WTC11 (cell line): Measurements from ENCODE around the gene DEFB132. TPM values are rescaled to one million over a fixed set of nuclear protein-coding genes. Genes with fewer than 3 reads are reported as not detected.

Experiments used
- ATAC-seq: fragments of 200-7000 bp; cut with Tn5 transposase; 2 replicates; pipeline ENCODE4 v1.10.0; 2021; ENCODE audit warnings: mild to moderate bottlenecking, moderate library complexity
- CTCF ChIA-PET: fragments of 300-600 bp; sonication (Branson Sonifier 250); formaldehyde crosslinking; loops from one replicate; lab custom pipeline; 2021; ENCODE audit warnings: antibody characterized with exemption; lab: Charles Lee
- POLR2A ChIA-PET: fragments of 350-600 bp; sonication (Branson Sonifier 250); formaldehyde crosslinking; loops from one replicate; lab custom pipeline; 2021; ENCODE audit warnings: antibody characterized with exemption; lab: Charles Lee
- DNase-seq: peaks from one replicate; pipeline ENCODE4 v3.0.0; 2021; ENCODE audit warnings: low spot score
- H3K27ac Mint-ChIP-seq: 2 replicates; pipeline ENCODE4 v1.8.0; 2021; ENCODE audit warnings: mixed read lengths
- H3K27me3 Mint-ChIP-seq: 2 replicates; pipeline ENCODE4 v1.8.0; 2021; ENCODE audit warnings: low read depth, mild to moderate bottlenecking, moderate library complexity, mixed read lengths
- H3K36me3 Mint-ChIP-seq: 2 replicates; pipeline ENCODE4 v1.8.0; 2021; ENCODE audit warnings: mixed read lengths
- H3K4me1 Mint-ChIP-seq: 2 replicates; pipeline ENCODE4 v1.8.0; 2022; ENCODE audit warnings: mixed read lengths
- H3K4me3 Mint-ChIP-seq: 2 replicates; pipeline ENCODE4 v1.8.0; 2021; ENCODE audit warnings: mild to moderate bottlenecking, moderate library complexity, mixed read lengths
- H3K9me3 Mint-ChIP-seq: 2 replicates; pipeline ENCODE4 v1.8.0; 2021; ENCODE audit warnings: mixed read lengths
- CREM ChIP-seq: sonication (generic); formaldehyde crosslinking; IDR thresholded peaks from 2 replicates; pipeline ENCODE4 v1.8.1; 2022; ENCODE audit warnings: mild to moderate bottlenecking, missing genetic modification reagents, moderate library complexity
- EMX1 ChIP-seq: fragments of 250-450 bp; sonication (Bioruptor Pico); IDR thresholded peaks from 2 replicates; pipeline ENCODE4 v1.8.0; 2021; ENCODE audit warnings: mild to moderate bottlenecking
- ETV6 ChIP-seq: sonication (generic); formaldehyde crosslinking; IDR thresholded peaks from 2 replicates; pipeline ENCODE4 v1.8.1; 2022; ENCODE audit warnings: mild to moderate bottlenecking, missing genetic modification reagents
- IRF2 ChIP-seq: sonication (generic); formaldehyde crosslinking; IDR thresholded peaks from 2 replicates; pipeline ENCODE4 v1.8.0; 2022; ENCODE audit warnings: low read depth, missing genetic modification reagents, borderline replicate concordance
- MXD4 ChIP-seq: fragments of 250-450 bp; sonication (Bioruptor Pico); IDR thresholded peaks from 2 replicates; pipeline ENCODE4 v1.8.0; 2021; ENCODE audit warnings: mild to moderate bottlenecking, moderate library complexity, borderline replicate concordance
- NFATC4 ChIP-seq: fragments of 250-450 bp; sonication (Bioruptor Pico); IDR thresholded peaks from 2 replicates; pipeline ENCODE4 v1.9.0; 2021; ENCODE audit warnings: mild to moderate bottlenecking
- NR1H2 ChIP-seq: sonication (generic); formaldehyde crosslinking; IDR thresholded peaks from 2 replicates; pipeline ENCODE4 v1.9.0; 2021; ENCODE audit warnings: mild to moderate bottlenecking, moderate library complexity, missing genetic modification reagents
- OVOL2 ChIP-seq: fragments of 250-450 bp; sonication (Bioruptor Pico); IDR thresholded peaks from 2 replicates; pipeline ENCODE4 v1.9.0; 2021; ENCODE audit warnings: mild to moderate bottlenecking, borderline replicate concordance
- RORB ChIP-seq: fragments of 250-450 bp; sonication (Bioruptor Pico); IDR thresholded peaks from 2 replicates; pipeline ENCODE4 v1.9.0; 2021; ENCODE audit warnings: mild to moderate bottlenecking
- SOX15 ChIP-seq: fragments of 250-450 bp; sonication (Bioruptor Pico); IDR thresholded peaks from 2 replicates; pipeline ENCODE4 v1.9.0; 2021; ENCODE audit warnings: mild to moderate bottlenecking
- SP1 ChIP-seq: sonication (generic); formaldehyde crosslinking; conservative IDR thresholded peaks from 2 replicates; pipeline ENCODE4 v1.8.1; 2022; ENCODE audit warnings: missing genetic modification reagents
- ZNF121 ChIP-seq: sonication (generic); formaldehyde crosslinking; IDR thresholded peaks from 2 replicates; pipeline ENCODE4 v1.8.0; 2023; ENCODE audit warnings: missing genetic modification reagents
- ZNF138 ChIP-seq: sonication (generic); formaldehyde crosslinking; conservative IDR thresholded peaks from 2 replicates; pipeline ENCODE4 v1.8.1; 2022; ENCODE audit warnings: mild to moderate bottlenecking, moderate library complexity, missing genetic modification reagents
- ZNF232 ChIP-seq: sonication (generic); formaldehyde crosslinking; IDR thresholded peaks from 2 replicates; pipeline ENCODE4 v1.8.0; 2022; ENCODE audit warnings: mild to moderate bottlenecking, missing genetic modification reagents
- ZNF263 ChIP-seq: sonication (generic); formaldehyde crosslinking; IDR thresholded peaks from 2 replicates; pipeline ENCODE4 v1.8.1; 2022; ENCODE audit warnings: low read depth, mild to moderate bottlenecking, moderate library complexity, missing genetic modification reagents
- ZNF317 ChIP-seq: sonication (generic); formaldehyde crosslinking; IDR thresholded peaks from 2 replicates; pipeline ENCODE4 v1.8.1; 2023; ENCODE audit warnings: low read depth, mild to moderate bottlenecking, moderate library complexity, missing genetic modification reagents, borderline replicate concordance
- total RNA-seq: library from RNA; stranded (reverse); gene quantifications from 3 replicates; pipeline ENCODE4 v1.2.3, GENCODE V29; 2021
- TF ChIP-seq, protein P1 (sequence below): fragments of 250-450 bp; sonication (Bioruptor Pico); conservative IDR thresholded peaks from 2 replicates; pipeline ENCODE4 v1.9.0; 2021; ENCODE audit warnings: mild to moderate bottlenecking
- TF ChIP-seq, protein P2 (sequence below): sonication (generic); formaldehyde crosslinking; IDR thresholded peaks from 2 replicates; pipeline ENCODE4 v1.8.1; 2023; ENCODE audit warnings: mild to moderate bottlenecking, missing genetic modification reagents, moderate library complexity
- TF ChIP-seq, protein P3 (sequence below): fragments of 250-450 bp; sonication (Bioruptor Pico); IDR thresholded peaks from 2 replicates; pipeline ENCODE4 v1.8.0; 2021; ENCODE audit warnings: mild to moderate bottlenecking
- TF ChIP-seq, protein P4 (sequence below): sonication (generic); formaldehyde crosslinking; IDR thresholded peaks from 2 replicates; pipeline ENCODE4 v1.8.1; 2022; ENCODE audit warnings: low read depth, mild to moderate bottlenecking, moderate library complexity, missing genetic modification reagents, borderline replicate concordance
- TF ChIP-seq, protein P5 (sequence below): sonication (generic); formaldehyde crosslinking; conservative IDR thresholded peaks from 2 replicates; pipeline ENCODE4 v1.8.1; 2022; ENCODE audit warnings: mild to moderate bottlenecking, missing genetic modification reagents

Gene DEFB132
- total RNA-seq, 1 experiment from 2014 or later = not detected

DNA sequence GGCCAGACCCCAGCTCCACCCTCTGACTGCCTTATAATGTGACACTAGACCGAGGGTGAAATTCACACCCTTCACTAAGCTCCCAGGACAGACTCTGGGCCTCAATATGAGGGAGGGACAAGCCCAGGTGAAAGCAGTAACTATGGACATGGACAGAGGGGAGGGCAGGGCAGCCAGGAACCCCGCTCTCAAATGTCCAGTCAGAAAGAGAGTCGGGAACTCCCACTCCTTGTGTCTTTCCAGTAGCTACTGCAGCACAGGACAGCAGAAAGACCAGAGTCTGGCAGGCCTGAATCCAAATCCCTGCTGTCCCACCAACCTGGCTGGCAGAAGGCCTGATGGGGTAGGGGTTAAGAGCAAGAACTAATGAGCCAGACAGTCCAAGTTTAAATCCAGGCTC, 26.6 kb downstream of the DEFB132 start (continued):
- TF ChIP-seq, protein P1, sequence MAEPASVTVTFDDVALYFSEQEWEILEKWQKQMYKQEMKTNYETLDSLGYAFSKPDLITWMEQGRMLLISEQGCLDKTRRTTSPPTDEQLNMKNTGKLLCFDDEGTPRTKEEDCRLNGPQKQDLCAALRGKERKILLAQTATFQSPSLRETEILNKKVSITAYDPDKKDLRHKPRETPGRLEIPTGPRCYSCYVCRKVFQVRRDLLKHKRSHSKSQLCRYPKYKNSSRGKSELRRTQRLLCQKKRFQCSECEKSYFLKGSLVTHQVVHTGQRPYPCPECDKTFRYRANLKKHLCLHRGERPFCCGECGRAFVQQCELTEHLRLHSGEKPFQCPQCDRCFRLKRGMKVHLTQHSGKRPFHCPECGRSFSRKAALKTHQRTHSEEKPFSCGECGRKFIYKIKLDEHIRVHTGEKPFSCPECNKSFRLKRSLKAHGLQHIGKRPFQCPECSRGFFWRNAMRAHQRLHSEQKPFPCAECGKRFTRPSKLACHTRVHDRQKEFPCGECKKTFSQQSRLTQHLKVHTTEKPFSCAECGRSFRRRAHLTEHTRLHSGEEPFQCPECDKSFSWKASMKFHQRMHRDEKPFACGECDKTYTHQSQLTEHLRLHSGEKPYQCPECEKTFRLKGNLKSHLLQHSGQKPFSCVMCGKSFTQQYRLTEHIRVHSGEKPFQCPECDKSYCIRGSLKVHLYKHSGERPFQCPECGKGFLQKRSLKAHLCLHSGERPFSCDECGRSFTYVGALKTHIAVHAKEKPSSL (CRISPR knock-in tag) = no peak

DNA sequence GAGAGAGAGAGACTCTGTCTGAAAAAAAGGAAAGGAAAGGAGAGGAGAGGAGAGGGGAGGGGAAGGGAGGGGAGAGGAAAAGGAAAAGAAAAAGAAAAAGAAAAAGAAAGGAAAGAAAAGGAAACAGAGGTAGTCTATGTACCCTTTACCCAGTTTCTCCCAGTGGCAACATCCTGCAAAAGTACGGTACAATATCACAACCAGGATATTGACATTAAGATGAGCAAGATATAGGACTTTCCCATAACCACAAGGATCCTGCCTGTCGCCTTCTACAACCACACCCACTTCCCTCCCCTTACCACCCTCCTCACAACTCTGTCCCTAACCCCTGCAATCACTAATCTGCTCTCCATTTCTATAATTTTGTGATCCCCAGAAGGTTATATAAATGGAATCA, 29.0 kb downstream of the DEFB132 start:
- no peak overlapping the region for H3K27ac Mint-ChIP-seq
- TF ChIP-seq ETV6 (no peak), SOX15 (CRISPR knock-in tag) (no peak), RORB (CRISPR knock-in tag) (no peak), SP1 (no peak), EMX1 (CRISPR knock-in tag) (no peak), ZNF263 (CRISPR knock-in tag) (no peak), MXD4 (no peak), IRF2 (CRISPR knock-in tag) (no peak), OVOL2 (no peak), CREM (CRISPR knock-in tag) (no peak), NFATC4 (CRISPR knock-in tag) (no peak), ZNF317 (no peak), ZNF138 (CRISPR knock-in tag) (no peak), ZNF121 (CRISPR knock-in tag) (no peak), ZNF232 (CRISPR knock-in tag) (no peak), NR1H2 (CRISPR knock-in tag) (no peak)
- TF ChIP-seq, protein P2, sequence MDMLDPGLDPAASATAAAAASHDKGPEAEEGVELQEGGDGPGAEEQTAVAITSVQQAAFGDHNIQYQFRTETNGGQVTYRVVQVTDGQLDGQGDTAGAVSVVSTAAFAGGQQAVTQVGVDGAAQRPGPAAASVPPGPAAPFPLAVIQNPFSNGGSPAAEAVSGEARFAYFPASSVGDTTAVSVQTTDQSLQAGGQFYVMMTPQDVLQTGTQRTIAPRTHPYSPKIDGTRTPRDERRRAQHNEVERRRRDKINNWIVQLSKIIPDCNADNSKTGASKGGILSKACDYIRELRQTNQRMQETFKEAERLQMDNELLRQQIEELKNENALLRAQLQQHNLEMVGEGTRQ (CRISPR knock-in tag) = no peak
- TF ChIP-seq, protein P3, sequence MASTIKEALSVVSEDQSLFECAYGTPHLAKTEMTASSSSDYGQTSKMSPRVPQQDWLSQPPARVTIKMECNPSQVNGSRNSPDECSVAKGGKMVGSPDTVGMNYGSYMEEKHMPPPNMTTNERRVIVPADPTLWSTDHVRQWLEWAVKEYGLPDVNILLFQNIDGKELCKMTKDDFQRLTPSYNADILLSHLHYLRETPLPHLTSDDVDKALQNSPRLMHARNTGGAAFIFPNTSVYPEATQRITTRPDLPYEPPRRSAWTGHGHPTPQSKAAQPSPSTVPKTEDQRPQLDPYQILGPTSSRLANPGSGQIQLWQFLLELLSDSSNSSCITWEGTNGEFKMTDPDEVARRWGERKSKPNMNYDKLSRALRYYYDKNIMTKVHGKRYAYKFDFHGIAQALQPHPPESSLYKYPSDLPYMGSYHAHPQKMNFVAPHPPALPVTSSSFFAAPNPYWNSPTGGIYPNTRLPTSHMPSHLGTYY (CRISPR knock-in tag) = no peak
- TF ChIP-seq, protein P4, sequence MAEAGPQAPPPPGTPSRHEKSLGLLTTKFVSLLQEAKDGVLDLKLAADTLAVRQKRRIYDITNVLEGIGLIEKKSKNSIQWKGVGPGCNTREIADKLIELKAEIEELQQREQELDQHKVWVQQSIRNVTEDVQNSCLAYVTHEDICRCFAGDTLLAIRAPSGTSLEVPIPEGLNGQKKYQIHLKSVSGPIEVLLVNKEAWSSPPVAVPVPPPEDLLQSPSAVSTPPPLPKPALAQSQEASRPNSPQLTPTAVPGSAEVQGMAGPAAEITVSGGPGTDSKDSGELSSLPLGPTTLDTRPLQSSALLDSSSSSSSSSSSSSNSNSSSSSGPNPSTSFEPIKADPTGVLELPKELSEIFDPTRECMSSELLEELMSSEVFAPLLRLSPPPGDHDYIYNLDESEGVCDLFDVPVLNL (CRISPR knock-in tag) = no peak
- TF ChIP-seq, protein P5, sequence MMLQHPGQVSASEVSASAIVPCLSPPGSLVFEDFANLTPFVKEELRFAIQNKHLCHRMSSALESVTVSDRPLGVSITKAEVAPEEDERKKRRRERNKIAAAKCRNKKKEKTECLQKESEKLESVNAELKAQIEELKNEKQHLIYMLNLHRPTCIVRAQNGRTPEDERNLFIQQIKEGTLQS (CRISPR knock-in tag) = no peak
- no peak for DNase-seq
- peaks cover 11% of the 10 kb centered on the region for H3K4me1 Mint-ChIP-seq
- H3K9me3 Mint-ChIP-seq = peaks cover 9% of the 10 kb centered on the region
- peaks cover 38% of the 10 kb centered on the region for H3K36me3 Mint-ChIP-seq
- CTCF ChIA-PET = no interaction called here
- H3K4me3 Mint-ChIP-seq = no peak overlapping the region
- peaks cover 26% of the 10 kb centered on the region for H3K27me3 Mint-ChIP-seq
- POLR2A ChIA-PET = no interaction called here
- no peak for ATAC-seq
